GM12878 (cell line): ENCODE data around the gene THSD4.
A peak's percentile ranks its signal among the peaks of the same experiment; 100 is the strongest.

Experiments used
- CBX3 ChIP-seq: fragments of 200-600 bp; sonication (generic); IDR thresholded peaks from 2 replicates; pipeline ENCODE4 v1.6.1; 2016; ENCODE audit warnings: low read depth, borderline replicate concordance
- CEBPB ChIP-seq, 2 experiments: fragments of 150-350 bp in 1 of 2; IDR thresholded peaks; 2 replicates each; pipeline ENCODE4 v1.6.1; 2012 to 2014; ENCODE audit warnings: low read depth in 2 of 2, low read length in 2 of 2, borderline replicate concordance in 1 of 2, inconsistent platforms in 1 of 2
- EP300 ChIP-seq, 2 experiments: fragments of 150-350 bp in 1 of 2; IDR thresholded peaks; 2 replicates each; pipeline ENCODE4 v1.6.1; 2011 to 2012; ENCODE audit warnings: low read depth in 2 of 2, low read length in 2 of 2, borderline replicate concordance in 1 of 2, improper control_type of control experiment in 1 of 2, inconsistent platforms in 1 of 2; ENCODE audit not compliant: control insufficient read depth in 1 of 2
- POLR2A ChIP-seq: IDR thresholded peaks from 2 replicates; pipeline ENCODE4 v1.6.1; 2011; ENCODE audit warnings: low read depth, mild to moderate bottlenecking, low read length
- POLR2AphosphoS5 ChIP-seq: IDR thresholded peaks from 2 replicates; pipeline ENCODE4 v1.6.1; 2011; ENCODE audit warnings: mild to moderate bottlenecking, low read length, inconsistent platforms
- TCF12 ChIP-seq: IDR thresholded peaks from 2 replicates; pipeline ENCODE4 v1.6.1; 2011; ENCODE audit warnings: low read depth, mild to moderate bottlenecking, low read length
- TCF3 ChIP-seq: IDR thresholded peaks from 2 replicates; pipeline ENCODE4 v1.6.1; 2012; ENCODE audit warnings: low read depth, mild to moderate bottlenecking, low read length, borderline replicate concordance; ENCODE audit not compliant: insufficient read depth
- ZNF24 ChIP-seq: fragments of 450-650 bp; IDR thresholded peaks from 2 replicates; pipeline ENCODE4 v1.6.1; 2017; ENCODE audit warnings: antibody characterized with exemption, mild to moderate bottlenecking
- TF ChIP-seq, protein P1 (sequence below): IDR thresholded peaks from 2 replicates; pipeline ENCODE4 v1.6.1; 2012; ENCODE audit warnings: low read length, inconsistent platforms
- TF ChIP-seq, protein P2 (sequence below), 3 experiments: IDR thresholded peaks in 2 of 3; conservative IDR thresholded peaks in 1 of 3; 2 replicates each; pipeline ENCODE4 v1.5.1; 2011; ENCODE audit warnings: low read depth in 3 of 3, low read length in 3 of 3, mild to moderate bottlenecking in 3 of 3, control low read depth in 2 of 3, moderate library complexity in 2 of 3, inconsistent platforms in 1 of 3, mixed read lengths in 1 of 3; ENCODE audit not compliant: control insufficient read depth in 2 of 3, insufficient read depth in 1 of 3; ENCODE audit errors: extremely low read depth in 1 of 3

DNA sequence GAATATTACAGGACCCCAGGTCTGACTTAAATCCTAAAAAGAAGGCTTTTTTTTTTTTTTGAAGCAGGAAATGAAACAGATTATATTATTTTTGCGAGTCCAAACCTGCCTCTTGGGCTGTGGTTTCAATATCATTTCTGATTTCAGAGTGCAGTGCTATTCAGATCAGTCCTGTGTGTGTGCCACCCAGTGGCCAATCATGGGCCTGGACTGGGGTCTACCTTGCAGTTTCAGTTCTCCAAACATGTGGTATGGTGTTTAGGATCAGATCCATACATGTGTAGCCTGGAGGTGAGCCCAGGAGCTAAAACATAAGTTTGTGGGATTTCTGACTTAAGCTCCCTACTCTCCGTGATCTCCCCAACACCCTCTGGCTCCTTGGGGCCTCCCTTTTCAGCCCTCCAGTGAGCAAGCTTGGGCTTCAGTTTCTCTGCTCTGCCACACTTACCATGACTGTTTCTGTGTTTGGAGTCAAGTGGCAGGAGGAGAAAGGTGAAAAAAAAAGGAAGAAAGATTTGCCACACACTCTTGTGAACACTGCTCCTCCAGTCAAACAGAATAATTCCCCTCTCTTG is 12.1 kb upstream of the THSD4 start:
- TF ChIP-seq ZNF24 (no peak), TCF3 (no peak), TCF12 (no peak), POLR2AphosphoS5 (no peak), EP300 (IDR thresholded peaks at IDR 0.05; ENCODE audit: borderline replicate concordance in 1 of 2, control insufficient read depth in 1 of 2, low read depth in 2 of 2, low read length in 2 of 2) (no peak), CBX3 (no peak), CEBPB (IDR thresholded peaks at IDR 0.05; ENCODE audit: borderline replicate concordance in 1 of 2, low read depth in 2 of 2, low read length in 2 of 2) (no peak), POLR2A (no peak)
- TF ChIP-seq, protein P1, sequence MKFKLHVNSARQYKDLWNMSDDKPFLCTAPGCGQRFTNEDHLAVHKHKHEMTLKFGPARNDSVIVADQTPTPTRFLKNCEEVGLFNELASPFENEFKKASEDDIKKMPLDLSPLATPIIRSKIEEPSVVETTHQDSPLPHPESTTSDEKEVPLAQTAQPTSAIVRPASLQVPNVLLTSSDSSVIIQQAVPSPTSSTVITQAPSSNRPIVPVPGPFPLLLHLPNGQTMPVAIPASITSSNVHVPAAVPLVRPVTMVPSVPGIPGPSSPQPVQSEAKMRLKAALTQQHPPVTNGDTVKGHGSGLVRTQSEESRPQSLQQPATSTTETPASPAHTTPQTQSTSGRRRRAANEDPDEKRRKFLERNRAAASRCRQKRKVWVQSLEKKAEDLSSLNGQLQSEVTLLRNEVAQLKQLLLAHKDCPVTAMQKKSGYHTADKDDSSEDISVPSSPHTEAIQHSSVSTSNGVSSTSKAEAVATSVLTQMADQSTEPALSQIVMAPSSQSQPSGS: no peak
- TF ChIP-seq, protein P2, sequence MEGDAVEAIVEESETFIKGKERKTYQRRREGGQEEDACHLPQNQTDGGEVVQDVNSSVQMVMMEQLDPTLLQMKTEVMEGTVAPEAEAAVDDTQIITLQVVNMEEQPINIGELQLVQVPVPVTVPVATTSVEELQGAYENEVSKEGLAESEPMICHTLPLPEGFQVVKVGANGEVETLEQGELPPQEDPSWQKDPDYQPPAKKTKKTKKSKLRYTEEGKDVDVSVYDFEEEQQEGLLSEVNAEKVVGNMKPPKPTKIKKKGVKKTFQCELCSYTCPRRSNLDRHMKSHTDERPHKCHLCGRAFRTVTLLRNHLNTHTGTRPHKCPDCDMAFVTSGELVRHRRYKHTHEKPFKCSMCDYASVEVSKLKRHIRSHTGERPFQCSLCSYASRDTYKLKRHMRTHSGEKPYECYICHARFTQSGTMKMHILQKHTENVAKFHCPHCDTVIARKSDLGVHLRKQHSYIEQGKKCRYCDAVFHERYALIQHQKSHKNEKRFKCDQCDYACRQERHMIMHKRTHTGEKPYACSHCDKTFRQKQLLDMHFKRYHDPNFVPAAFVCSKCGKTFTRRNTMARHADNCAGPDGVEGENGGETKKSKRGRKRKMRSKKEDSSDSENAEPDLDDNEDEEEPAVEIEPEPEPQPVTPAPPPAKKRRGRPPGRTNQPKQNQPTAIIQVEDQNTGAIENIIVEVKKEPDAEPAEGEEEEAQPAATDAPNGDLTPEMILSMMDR (IDR thresholded peaks at IDR 0.05 in 2 of 3, conservative IDR thresholded peaks at IDR 0.05 in 1 of 3; ENCODE audit: control insufficient read depth in 2 of 3, extremely low read depth in 1 of 3, insufficient read depth in 1 of 3, low read depth in 3 of 3, low read length in 3 of 3): peak in 2 of 3 experiments; percentile 14 to 35; a peak in 3 of 6 replicates
